Measurements from ENCODE around the gene GPX8. TPM values are rescaled to one million over a fixed set of nuclear protein-coding genes. Genes with fewer than 3 reads are reported as not detected.

The GPX8 gene
- total and polyA plus RNA-seq, 2 of the 4 experiments (the other 2 are of a cell fraction), result 131 to 166 TPM

DNA sequence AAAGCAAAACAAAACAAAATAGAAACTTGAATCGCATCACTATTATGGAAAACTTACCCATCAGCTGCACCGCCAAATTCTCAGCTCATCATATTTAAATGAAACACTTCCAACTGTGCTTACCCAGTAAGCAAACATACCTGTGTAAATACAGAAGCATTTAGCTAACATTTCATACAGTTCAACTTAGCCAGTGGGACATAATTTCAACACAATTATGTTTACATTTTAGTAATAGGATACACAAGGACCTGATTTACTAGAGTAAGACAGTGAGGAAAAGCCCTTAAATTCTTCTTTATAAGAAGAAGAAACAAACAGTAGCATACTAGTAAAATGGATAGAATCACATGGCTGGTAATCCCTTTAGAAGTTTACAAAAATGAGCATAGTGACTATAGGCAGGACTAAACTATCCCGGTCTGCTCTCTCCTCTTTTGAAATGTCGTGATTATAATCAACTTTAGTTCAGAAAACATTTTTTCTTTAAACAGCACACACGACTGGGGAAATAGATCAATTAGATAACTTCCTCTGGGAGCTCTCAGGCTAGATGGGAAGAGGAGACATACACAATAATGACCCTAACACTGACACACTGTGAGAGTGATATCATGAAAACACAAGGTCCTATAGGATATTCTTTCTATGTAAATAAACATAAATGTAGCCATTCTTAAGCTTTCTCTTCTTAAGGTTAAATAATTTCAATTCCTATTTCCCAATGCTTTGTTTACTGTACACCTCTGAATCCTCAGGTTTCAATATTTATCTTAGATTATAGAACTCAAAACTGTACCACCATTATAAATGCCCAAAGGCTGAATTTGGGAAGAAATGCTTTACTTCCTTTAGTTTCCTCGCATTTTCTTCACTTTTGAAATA is 28.9 kb downstream of the GPX8 start:
- POLR2A ChIA-PET (ENCODE audit: unreplicated experiment), result interaction anchor here (0.6 kb wide), 1 partner anchor 12 kb away, joined by 3 read pairs; no protein-coding TSS in a partner anchor
- Histone ChIP-seq H2AK5ac (ENCODE audit: low read depth, low read length) (no peak overlapping the region), H3K18ac (ENCODE audit: low read depth, low read length) (no peak overlapping the region), H3K14ac (replicated peaks; ENCODE audit: low read depth, low read length) (no peak overlapping the region), H3K4me1 (ENCODE audit: control insufficient read depth, insufficient read depth, low read length) (no peaks in the 10 kb centered on the region), H4K20me1 (ENCODE audit: insufficient read depth, low read length) (no peaks in the 10 kb centered on the region), H3K27ac (ENCODE audit: insufficient read depth, low read length) (no peak overlapping the region), H2BK120ac (ENCODE audit: low read depth, low read length) (no peak overlapping the region), H4K8ac (ENCODE audit: low read depth in 2 of 2, low read length in 2 of 2) (no peak overlapping the region), H3K79me1 (ENCODE audit: low read depth in 1 of 2, low read length in 2 of 2) (no peaks in the 10 kb centered on the region), H2BK5ac (ENCODE audit: low read depth, low read length, poor library complexity, severe bottlenecking) (no peak overlapping the region), H3K23ac (ENCODE audit: low read depth, low read length) (no peak overlapping the region), H3K9me3 (ENCODE audit: control insufficient read depth, insufficient read depth, low read length) (0 out of 2 replicates have a peak, but pooled peaks cover 2% of the 10 kb centered on the region), H3K4ac (ENCODE audit: low read depth, low read length) (no peak overlapping the region), H2AK9ac (replicated peaks; ENCODE audit: low read depth, low read length, poor library complexity) (no peak overlapping the region), H2BK20ac (ENCODE audit: low read depth, low read length) (no peak overlapping the region), H3K4me3 (ENCODE audit: insufficient read depth, low read depth, low read length) (no peak overlapping the region), H2AFZ (replicated peaks; ENCODE audit: low read length, poor library complexity) (no peak overlapping the region), H3K4me2 (ENCODE audit: low read depth, low read length) (no peak overlapping the region), H3K56ac (ENCODE audit: extremely low read depth, insufficient read depth, low read length) (no peak overlapping the region), H3K9ac (ENCODE audit: low read depth, low read length) (no peak overlapping the region), H3K9me1 (ENCODE audit: insufficient read depth, low read length) (no peaks in the 10 kb centered on the region), H4K5ac (ENCODE audit: low read depth, low read length) (no peak overlapping the region), H3K36me3 (ENCODE audit: control insufficient read depth, insufficient read depth, low read length) (no peaks in the 10 kb centered on the region), H4K91ac (ENCODE audit: insufficient read depth, low read depth, low read length) (no peak overlapping the region), H2BK15ac (ENCODE audit: low read depth, low read length) (no peak overlapping the region), H3K27me3 (ENCODE audit: control insufficient read depth, insufficient read depth, low read length) (peaks cover 49% of the 10 kb centered on the region)
- intact Hi-C loops (cut with micrococcal nuclease), result no loop called here
- DNase-seq (no peak), ATAC-seq (ENCODE audit: low read depth) (no peak)
- TF ChIP-seq POLR2A (IDR thresholded peaks at IDR 0.05; ENCODE audit: low read depth, low read length), result no peak
- no peak for TF ChIP-seq MAFK (IDR thresholded peaks at IDR 0.05; ENCODE audit: low read depth, low read length)
- no peak for TF ChIP-seq NFE2L2 (IDR thresholded peaks at IDR 0.05; ENCODE audit: low read depth, low read length)
- TF ChIP-seq, protein P1, sequence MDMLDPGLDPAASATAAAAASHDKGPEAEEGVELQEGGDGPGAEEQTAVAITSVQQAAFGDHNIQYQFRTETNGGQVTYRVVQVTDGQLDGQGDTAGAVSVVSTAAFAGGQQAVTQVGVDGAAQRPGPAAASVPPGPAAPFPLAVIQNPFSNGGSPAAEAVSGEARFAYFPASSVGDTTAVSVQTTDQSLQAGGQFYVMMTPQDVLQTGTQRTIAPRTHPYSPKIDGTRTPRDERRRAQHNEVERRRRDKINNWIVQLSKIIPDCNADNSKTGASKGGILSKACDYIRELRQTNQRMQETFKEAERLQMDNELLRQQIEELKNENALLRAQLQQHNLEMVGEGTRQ (IDR thresholded peaks at IDR 0.05; ENCODE audit: low read depth, low read length), result no peak
- no peak for TF ChIP-seq RCOR1 (IDR thresholded peaks at IDR 0.05; ENCODE audit: insufficient replicate concordance, low read length)
- TF ChIP-seq CEBPB (IDR thresholded peaks at IDR 0.05; ENCODE audit: low read depth, low read length), result no peak
- TF ChIP-seq BHLHE40 (IDR thresholded peaks at IDR 0.05; ENCODE audit: low read depth, low read length), result no peak
- no peak for TF ChIP-seq MAZ (IDR thresholded peaks at IDR 0.05; ENCODE audit: borderline replicate concordance, low read depth, low read length)
- TF ChIP-seq FOS (IDR thresholded peaks at IDR 0.05; ENCODE audit: low read depth, low read length), result no peak
- TF ChIP-seq SMC3 (IDR thresholded peaks at IDR 0.05; ENCODE audit: low read depth, low read length), result no peak
- no peak for TF ChIP-seq RAD21 (IDR thresholded peaks at IDR 0.05; ENCODE audit: low read length)
- in situ Hi-C loops (cut with MboI; ENCODE audit: low sequenced_read_pairs), result no loop called here
- 100% methylated on average over 1 of the region's 6 CpGs; no CpG with 5 or more reads in 1 of the 2 experiments for WGBS, 2 experiments (ENCODE audit: extremely low coverage in 2 of 2, insufficient read length in 1 of 2)
- CTCF ChIA-PET, result interaction anchor here (0.5 kb wide), 1 partner anchor 207 kb away, joined by 3 read pairs; no protein-coding TSS in a partner anchor
- dilution Hi-C loops (cut with HindIII; ENCODE audit: low sequenced_read_pairs, unreplicated experiment), result no loop called here
- BruUV-seq (replicated peaks), result no TSS peak

Data from IMR-90 (cell line).